Hepatocyte (in vitro differentiated cells): ENCODE data around the gene AXIN2. TPM values are rescaled to one million over a fixed set of nuclear protein-coding genes. Genes with fewer than 3 reads are reported as not detected.
A peak's percentile ranks its signal among the peaks of the same experiment; 100 is the strongest.

Experiments
- DNase-seq: peaks from one replicate; pipeline ENCODE4 v3.0.0-alpha.2; 2016; ENCODE audit warnings: low spot score
- H2AFZ ChIP-seq: fragments of 200-600 bp; sonication (generic); 2 replicates; pipeline ENCODE4 v1.6.0; 2016; ENCODE audit warnings: antibody characterized with exemption, mild to moderate bottlenecking
- H3K27ac ChIP-seq: fragments of 200-600 bp; sonication (generic); 2 replicates; pipeline ENCODE4 v1.5.1; 2016; ENCODE audit warnings: mild to moderate bottlenecking
- H3K27me3 ChIP-seq: fragments of 200-600 bp; sonication (generic); 2 replicates; pipeline ENCODE4 v1.6.1; 2016
- H3K36me3 ChIP-seq: fragments of 200-600 bp; sonication (generic); replicated peaks from 2 replicates; pipeline ENCODE4 v1.5.1; 2016; ENCODE audit warnings: low read depth; ENCODE audit not compliant: insufficient read depth
- H3K4me1 ChIP-seq: fragments of 200-600 bp; sonication (generic); 2 replicates; pipeline ENCODE4 v1.5.1; 2016; ENCODE audit warnings: mild to moderate bottlenecking, moderate library complexity; ENCODE audit not compliant: insufficient read depth
- H3K4me2 ChIP-seq: fragments of 200-600 bp; sonication (generic); 2 replicates; pipeline ENCODE4 v1.6.0; 2016
- H3K4me3 ChIP-seq: fragments of 200-600 bp; sonication (generic); 2 replicates; pipeline ENCODE4 v1.5.1; 2016; ENCODE audit warnings: mild to moderate bottlenecking
- H3K79me2 ChIP-seq: fragments of 200-600 bp; sonication (generic); 2 replicates; pipeline ENCODE4 v1.6.0; 2017; ENCODE audit warnings: mild to moderate bottlenecking
- H3K9me2 ChIP-seq: fragments of 200-600 bp; sonication (generic); replicated peaks from 2 replicates; pipeline ENCODE4 v1.6.0; 2017; ENCODE audit warnings: mild to moderate bottlenecking; ENCODE audit not compliant: insufficient read depth
- H3K9me3 ChIP-seq: fragments of 200-600 bp; sonication (generic); 2 replicates; pipeline ENCODE4 v1.5.1; 2016; ENCODE audit warnings: low read depth, mild to moderate bottlenecking
- H4K20me1 ChIP-seq: fragments of 200-600 bp; sonication (generic); 2 replicates; pipeline ENCODE4 v1.6.0; 2016; ENCODE audit warnings: mild to moderate bottlenecking; ENCODE audit not compliant: insufficient read depth, poor library complexity, severe bottlenecking
- CTCF ChIP-seq: fragments of 200-600 bp; sonication (generic); IDR thresholded peaks from 2 replicates; pipeline ENCODE4 v1.5.1; 2016; ENCODE audit warnings: antibody characterized with exemption, mild to moderate bottlenecking; ENCODE audit not compliant: poor library complexity
- EZH2 ChIP-seq: fragments of 200-600 bp; sonication (generic); IDR thresholded peaks from 2 replicates; pipeline ENCODE4 v1.6.1; 2016; ENCODE audit warnings: antibody characterized with exemption, mild to moderate bottlenecking, borderline replicate concordance
- EZH2phosphoT487 ChIP-seq: fragments of 200-600 bp; sonication (generic); IDR thresholded peaks from one replicate; pipeline ENCODE4 v1.6.1; 2018; ENCODE audit warnings: antibody characterized with exemption, mild to moderate bottlenecking, low read depth, moderate library complexity; ENCODE audit not compliant: unreplicated experiment, severe bottlenecking
- WGBS: methylation state at CpG from one replicate; pipeline ENCODE4 v1.1.6; 2016; ENCODE audit warnings: low lambda C conversion rate; ENCODE audit errors: missing lambda C conversion rate; 5-methylcytosine and 5-hydroxymethylcytosine counted together
- polyA plus RNA-seq: library from polyadenylated mRNA; unstranded; fragments of >200 nt; fragmentation: Nextera tagmentation; extraction: Ambion mirVana; gene quantifications from 2 replicates; pipeline ENCODE4 v1.2.1, GENCODE V29; 2016
- total RNA-seq: library from RNA; depleted of rRNA; stranded (reverse); fragments of >200 nt; gene quantifications from 2 replicates; pipeline ENCODE4 v1.2.3, GENCODE V29; 2014

The AXIN2 gene
- total and polyA plus RNA-seq, 2 experiments from 2014 or later: 15.4 to 22.3 TPM

GRCh38 chr17:65562206-65562531, 721 bp upstream of the AXIN2 start:
- no peaks in the 10 kb centered on the region for H3K79me2 ChIP-seq
- H3K27me3 ChIP-seq: no peaks in the 10 kb centered on the region
- H3K4me2 ChIP-seq: peak overlapping the region; percentile 70
- H3K4me1 ChIP-seq: peaks cover 17% of the 10 kb centered on the region
- DNase-seq: no peak
- H3K36me3 ChIP-seq: no peaks in the 10 kb centered on the region
- 31% methylated on average over 9 of the region's 9 CpGs for WGBS
- no peaks in the 10 kb centered on the region for H3K9me2 ChIP-seq
- no peak overlapping the region for H3K27ac ChIP-seq
- peaks cover 24% of the 10 kb centered on the region for H4K20me1 ChIP-seq
- no peaks in the 10 kb centered on the region for H3K9me3 ChIP-seq
- TF ChIP-seq EZH2: no peak
- no peak for TF ChIP-seq EZH2phosphoT487
- TF ChIP-seq CTCF: no peak
- H2AFZ ChIP-seq: peak overlapping the region; percentile 1
- H3K4me3 ChIP-seq: no peak overlapping the region

DNA sequence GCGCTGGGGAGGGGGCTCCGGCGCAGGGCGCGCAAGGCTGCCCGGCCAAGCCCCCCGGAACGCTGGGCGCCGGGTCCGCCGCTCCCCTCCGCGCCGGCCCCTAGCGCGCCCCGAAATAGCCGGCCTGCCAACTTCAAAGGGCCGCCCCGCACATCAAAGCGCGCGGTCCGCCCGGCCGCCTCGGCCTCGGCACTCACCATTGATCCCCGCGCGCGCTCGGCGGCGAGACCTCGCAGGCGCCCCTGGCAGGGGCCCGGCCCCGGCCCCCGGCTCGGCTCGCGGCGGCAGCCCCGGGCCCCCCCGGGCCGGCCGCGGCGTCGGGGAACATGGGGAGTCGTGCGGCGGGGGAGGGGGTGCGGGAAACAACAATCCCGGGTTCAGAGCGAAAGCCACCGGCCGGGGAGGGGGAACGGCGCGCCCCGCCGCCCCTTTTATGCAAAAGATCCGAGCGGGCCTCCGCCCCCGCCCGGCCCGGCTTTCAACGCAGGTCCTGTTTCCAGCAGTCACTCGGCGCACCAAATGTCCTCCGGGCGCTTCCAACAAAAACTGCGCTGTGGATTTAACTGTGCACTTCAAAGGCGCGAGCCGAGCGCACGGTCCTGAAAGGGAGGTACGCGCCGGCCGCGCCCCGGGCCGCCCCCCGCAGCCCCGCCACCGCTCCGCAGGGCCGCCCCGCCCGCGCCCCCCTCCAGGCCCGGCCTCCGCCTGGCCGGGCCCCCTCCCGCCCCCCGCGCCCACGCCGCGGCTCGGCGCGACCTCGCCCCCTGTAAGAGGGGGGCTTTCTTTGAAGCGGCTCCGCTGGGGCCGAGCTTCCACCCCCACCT, 608 bp downstream of the AXIN2 start:
- TF ChIP-seq CTCF (no peak), EZH2 (no peak), EZH2phosphoT487 (no peak)
- Histone ChIP-seq H3K9me2 (no peaks in the 10 kb centered on the region), H3K4me2 (no peak overlapping the region), H3K27ac (no peak overlapping the region), H2AFZ (peak overlapping the region; percentile 71), H4K20me1 (peaks cover 31% of the 10 kb centered on the region), H3K4me3 (peak overlapping the region; percentile 97), H3K9me3 (no peaks in the 10 kb centered on the region), H3K4me1 (peaks cover 25% of the 10 kb centered on the region), H3K27me3 (no peaks in the 10 kb centered on the region), H3K36me3 (no peaks in the 10 kb centered on the region), H3K79me2 (no peaks in the 10 kb centered on the region)
- DNase-seq: peak; percentile 95
- 10% methylated on average over 7 of the region's 113 CpGs for WGBS

DNA sequence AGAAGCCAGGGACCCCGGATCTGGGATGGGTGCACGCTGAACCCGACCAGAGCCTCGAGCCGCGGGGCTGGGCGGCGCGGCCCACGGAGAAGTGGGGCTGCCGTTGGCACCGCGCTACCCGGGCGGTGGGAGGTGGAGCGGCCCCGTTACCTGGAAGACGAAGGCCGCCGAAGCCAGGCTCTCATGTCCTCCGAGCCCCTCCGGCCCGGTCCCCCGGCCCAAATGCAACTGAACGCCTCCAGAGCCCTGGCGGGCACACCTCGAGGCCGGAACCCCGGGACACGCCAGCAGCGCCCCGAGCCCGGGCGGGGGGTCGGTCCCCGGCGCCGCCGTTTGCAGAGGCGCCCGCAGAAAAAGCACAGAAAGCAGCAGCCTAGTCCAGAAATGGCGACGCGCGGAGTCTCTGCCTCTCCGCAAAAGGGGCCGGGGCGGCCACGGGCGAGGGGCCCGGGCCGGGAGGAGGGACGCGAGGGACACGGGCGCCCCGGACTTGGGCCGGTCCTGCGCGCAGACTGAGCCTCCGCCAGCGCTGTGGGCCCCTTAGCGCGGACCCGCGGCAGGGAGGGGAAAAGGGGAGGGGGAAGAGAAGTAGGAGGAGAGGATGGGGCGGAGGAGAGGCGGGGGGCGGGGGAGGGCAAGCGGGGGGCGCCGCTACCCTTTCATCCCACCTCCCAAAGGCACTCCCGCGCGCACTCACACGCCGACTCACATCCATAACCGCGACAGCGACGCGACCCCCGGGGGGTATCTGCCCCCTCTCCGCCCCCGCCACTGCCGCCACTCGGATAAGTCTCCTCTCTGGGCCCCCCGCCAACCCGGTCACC, 1.4 kb downstream of the AXIN2 start:
- peak overlapping the region; percentile 71 for H2AFZ ChIP-seq
- H3K79me2 ChIP-seq: no peaks in the 10 kb centered on the region
- H3K4me2 ChIP-seq: no peak overlapping the region
- DNase-seq: peak; percentile 80
- H4K20me1 ChIP-seq: peaks cover 31% of the 10 kb centered on the region
- H3K4me1 ChIP-seq: peaks cover 25% of the 10 kb centered on the region
- H3K9me2 ChIP-seq: no peaks in the 10 kb centered on the region
- H3K27me3 ChIP-seq: no peaks in the 10 kb centered on the region
- 1% methylated on average over 58 of the region's 89 CpGs for WGBS
- H3K9me3 ChIP-seq: no peaks in the 10 kb centered on the region
- TF ChIP-seq EZH2phosphoT487 (no peak), EZH2 (no peak), CTCF (no peak)
- peak overlapping the region; percentile 97 for H3K4me3 ChIP-seq
- H3K27ac ChIP-seq: no peak overlapping the region
- no peaks in the 10 kb centered on the region for H3K36me3 ChIP-seq
